H9 (cell line): ENCODE results near the gene RPS15. TPM values are rescaled to one million over a fixed set of nuclear protein-coding genes. Genes with fewer than 3 reads are reported as not detected.

Experiments used
- DNase-seq: peaks from one replicate; pipeline ENCODE4 v3.0.0-alpha.2; 2017
- H2AFZ ChIP-seq: one replicate; pipeline ENCODE4 v1.6.1; 2013; ENCODE audit warnings: mild to moderate bottlenecking, low read length, control low read depth, moderate library complexity
- H2AK5ac ChIP-seq: 2 replicates; pipeline ENCODE4 v1.6.1; 2013; ENCODE audit warnings: low read length, control low read depth, mixed read lengths; ENCODE audit not compliant: insufficient read length
- H2BK120ac ChIP-seq: one replicate; pipeline ENCODE4 v1.6.1; 2013; ENCODE audit warnings: low read depth, mild to moderate bottlenecking, low read length, control low read depth, inconsistent platforms; ENCODE audit not compliant: poor library complexity, severe bottlenecking
- H2BK12ac ChIP-seq: 2 replicates; pipeline ENCODE4 v1.6.1; 2013; ENCODE audit warnings: low read length, control low read depth, mixed read lengths, low read depth; ENCODE audit not compliant: insufficient read length
- H2BK15ac ChIP-seq: 2 replicates; pipeline ENCODE4 v1.6.1; 2013; ENCODE audit warnings: low read depth, low read length, control low read depth
- H2BK20ac ChIP-seq: one replicate; pipeline ENCODE4 v1.6.1; 2013; ENCODE audit warnings: low read depth, mild to moderate bottlenecking, low read length, control low read depth, inconsistent platforms; ENCODE audit not compliant: poor library complexity, severe bottlenecking
- H2BK5ac ChIP-seq: 2 replicates; pipeline ENCODE4 v1.6.1; 2013; ENCODE audit warnings: low read length, control low read depth, mixed read lengths; ENCODE audit not compliant: insufficient read length
- H3K14ac ChIP-seq: 2 replicates; pipeline ENCODE4 v1.6.1; 2013; ENCODE audit warnings: low read length, control low read depth; ENCODE audit not compliant: insufficient read depth
- H3K18ac ChIP-seq: 2 replicates; pipeline ENCODE4 v1.6.1; 2013; ENCODE audit warnings: low read depth, mild to moderate bottlenecking, mixed read lengths, low read length, control low read depth; ENCODE audit not compliant: insufficient read length
- H3K23ac ChIP-seq: 2 replicates; pipeline ENCODE4 v1.6.1; 2013; ENCODE audit warnings: low read length, control low read depth, mixed read lengths, low read depth; ENCODE audit not compliant: insufficient read length
- H3K23me2 ChIP-seq: 2 replicates; pipeline ENCODE4 v1.6.1; 2013; ENCODE audit warnings: low read depth, mild to moderate bottlenecking, mixed read lengths, low read length, control low read depth; ENCODE audit not compliant: insufficient read length, poor library complexity, severe bottlenecking
- H3K27ac ChIP-seq: 2 replicates; pipeline ENCODE4 v1.5.1; 2013; ENCODE audit warnings: low read length, control low read depth, mixed read lengths, low read depth; ENCODE audit not compliant: insufficient read length
- H3K27me3 ChIP-seq: 2 replicates; pipeline ENCODE4 v1.6.1; 2013; ENCODE audit warnings: low read length, control low read depth, inconsistent platforms; ENCODE audit not compliant: insufficient read depth
- H3K4ac ChIP-seq: 2 replicates; pipeline ENCODE4 v1.6.1; 2013; ENCODE audit warnings: low read depth, mild to moderate bottlenecking, control low read depth, inconsistent platforms, low read length, moderate library complexity
- H3K4me1 ChIP-seq: 2 replicates; pipeline ENCODE4 v1.6.1; 2013; ENCODE audit warnings: low read length, control low read depth, inconsistent platforms; ENCODE audit not compliant: insufficient read depth
- H3K4me2 ChIP-seq: 2 replicates; pipeline ENCODE4 v1.6.1; 2013; ENCODE audit warnings: low read length, control low read depth, mixed read lengths; ENCODE audit not compliant: insufficient read length, insufficient read depth
- H3K56ac ChIP-seq: 2 replicates; pipeline ENCODE4 v1.6.1; 2013; ENCODE audit warnings: low read depth, mild to moderate bottlenecking, mixed read lengths, low read length, control low read depth; ENCODE audit not compliant: insufficient read length
- H3K79me1 ChIP-seq: 2 replicates; pipeline ENCODE4 v1.6.1; 2013; ENCODE audit warnings: low read depth, mild to moderate bottlenecking, moderate library complexity, low read length, control low read depth, inconsistent platforms; ENCODE audit not compliant: insufficient read depth, poor library complexity, severe bottlenecking
- H3K79me2 ChIP-seq: 2 replicates; pipeline ENCODE4 v1.6.1; 2013; ENCODE audit warnings: low read length, control low read depth, inconsistent platforms; ENCODE audit not compliant: insufficient read depth
- H3K9ac ChIP-seq: 2 replicates; pipeline ENCODE4 v1.6.1; 2013; ENCODE audit warnings: low read length, control low read depth, mixed read lengths; ENCODE audit not compliant: insufficient read length; ENCODE audit errors: extremely low read depth
- H3K9me3 ChIP-seq: one replicate; pipeline ENCODE4 v1.6.1; 2013; ENCODE audit warnings: low read depth, low read length, inconsistent platforms; ENCODE audit not compliant: control insufficient read depth
- H3T11ph ChIP-seq: one replicate; pipeline ENCODE4 v1.6.1; 2013; ENCODE audit warnings: mild to moderate bottlenecking, low read length, control low read depth, inconsistent platforms
- H4K20me1 ChIP-seq: one replicate; pipeline ENCODE4 v1.6.1; 2013; ENCODE audit not compliant: control insufficient read depth, insufficient read length, insufficient read depth
- H4K5ac ChIP-seq: 2 replicates; pipeline ENCODE4 v1.6.1; 2013; ENCODE audit warnings: low read depth, mild to moderate bottlenecking, mixed read lengths, low read length, control low read depth; ENCODE audit not compliant: insufficient read length
- H4K8ac ChIP-seq: replicated peaks from 2 replicates; pipeline ENCODE4 v1.6.1; 2013; ENCODE audit warnings: low read length, control low read depth, mixed read lengths, low read depth; ENCODE audit not compliant: insufficient read length
- H4K91ac ChIP-seq: 2 replicates; pipeline ENCODE4 v1.6.1; 2013; ENCODE audit warnings: low read depth, mild to moderate bottlenecking, moderate library complexity, mixed read lengths, low read length, control low read depth; ENCODE audit not compliant: insufficient read length
- H3K27ac Mint-ChIP-seq, 3 experiments: 2 replicates in 2 of 3; 3 replicates in 1 of 3; pipeline ENCODE4 v1.8.0; 2020 to 2021; ENCODE audit warnings: mixed read lengths in 3 of 3, mild to moderate bottlenecking in 1 of 3, moderate library complexity in 1 of 3
- H3K27me3 Mint-ChIP-seq: 2 replicates; pipeline ENCODE4 v1.8.0; 2021; ENCODE audit warnings: low read depth, mild to moderate bottlenecking, moderate library complexity, mixed read lengths
- H3K36me3 Mint-ChIP-seq, 3 experiments: 2 replicates in 2 of 3; 3 replicates in 1 of 3; pipeline ENCODE4 v1.8.0; 2020 to 2021; ENCODE audit warnings: low read depth in 3 of 3, mixed read lengths in 3 of 3; ENCODE audit not compliant: insufficient read depth in 1 of 3
- H3K4me1 Mint-ChIP-seq, 2 experiments: 2 replicates each; pipeline ENCODE4 v1.8.0; 2020; ENCODE audit warnings: mixed read lengths in 2 of 2
- H3K4me3 Mint-ChIP-seq, 2 experiments: 2 replicates in 1 of 2; 3 replicates in 1 of 2; pipeline ENCODE4 v1.8.0; 2020 to 2021; ENCODE audit warnings: mild to moderate bottlenecking in 2 of 2, mixed read lengths in 2 of 2, moderate library complexity in 1 of 2
- H3K9me3 Mint-ChIP-seq, 2 experiments: 2 replicates in 1 of 2; 3 replicates in 1 of 2; pipeline ENCODE4 v1.8.0; 2020; ENCODE audit warnings: mild to moderate bottlenecking in 2 of 2, mixed read lengths in 2 of 2, moderate library complexity in 1 of 2
- CTCF ChIP-seq: fragments of 200-600 bp; sonication (generic); conservative IDR thresholded peaks from 3 replicates; pipeline ENCODE4 v1.8.0; 2021; ENCODE audit warnings: antibody characterized with exemption, mild to moderate bottlenecking
- WGBS: extraction: QIAGEN DNeasy Blood & Tissue Kit; methylation state at CpG from one replicate; pipeline ENCODE4 v1.1.7; 2013; ENCODE audit warnings: missing lambda C conversion rate, low lambda C conversion rate, mixed read lengths; ENCODE audit not compliant: insufficient read length; ENCODE audit errors: extremely low coverage; 5-methylcytosine and 5-hydroxymethylcytosine counted together
- total RNA-seq: library from RNA; stranded (reverse); gene quantifications from 2 replicates; pipeline ENCODE4 v1.2.1, GENCODE V29; 2021

Gene RPS15
- total RNA-seq, 1 experiment from 2014 or later = 1,628 TPM

DNA sequence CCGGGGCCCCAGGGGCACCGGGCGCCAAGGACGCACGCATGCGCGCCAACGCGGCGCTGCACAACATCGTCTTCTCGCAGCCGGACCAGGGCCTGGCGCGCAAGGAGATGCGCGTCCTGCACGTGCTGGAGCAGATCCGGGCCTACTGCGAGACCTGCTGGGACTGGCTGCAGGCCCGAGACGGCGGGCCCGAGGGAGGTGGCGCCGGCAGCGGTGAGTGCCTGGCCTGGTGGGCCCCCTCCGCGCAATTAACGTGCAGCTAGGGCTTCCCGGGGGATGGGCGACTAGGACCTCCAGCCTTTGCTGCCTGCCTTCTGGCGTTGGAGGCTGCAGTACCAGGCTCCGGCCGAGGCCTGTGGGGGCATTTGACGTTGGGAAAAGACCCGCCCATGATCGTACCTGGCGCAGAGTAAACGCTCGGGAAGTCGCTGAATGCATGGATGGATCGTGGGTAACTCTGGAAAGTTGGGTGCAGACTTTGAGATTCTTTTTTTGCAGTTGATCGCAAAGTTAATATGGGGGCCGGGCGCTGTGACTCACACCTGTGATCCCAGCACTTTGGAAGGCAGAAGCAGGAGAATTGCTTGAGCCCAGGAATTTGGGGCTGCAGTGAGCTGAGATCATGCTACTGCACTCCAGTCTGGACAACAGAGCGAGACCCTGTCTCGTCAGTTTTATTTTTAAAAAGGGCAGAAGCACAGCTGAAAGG lies 19.0 kb downstream of the RPS15 start:
- no peak overlapping the region for H3K27ac ChIP-seq
- peaks cover 8% of the 10 kb centered on the region for H3K23me2 ChIP-seq
- Mint-ChIP-seq H3K27me3 (peaks cover 67% of the 10 kb centered on the region), H3K36me3 (peaks cover 0 to 13% (median 5%) of the 10 kb centered on the region in 3 experiments; a peak in 2 of 7 replicates), H3K4me3 (no peak overlapping the region), H3K4me1 (peaks cover 7 to 19% of the 10 kb centered on the region in 2 experiments), H3K27ac (no peak overlapping the region), H3K9me3 (no peaks in the 10 kb centered on the region)
- H4K8ac ChIP-seq = no peak overlapping the region
- H2BK5ac ChIP-seq = no peak overlapping the region
- no peak overlapping the region for H2BK120ac ChIP-seq
- no peak overlapping the region for H2AK5ac ChIP-seq
- WGBS = no CpG with 5 or more reads among the region's 48 CpGs
- DNase-seq = peak; percentile 76
- H2AFZ ChIP-seq = no peak overlapping the region
- no peak overlapping the region for H3K18ac ChIP-seq
- H2BK20ac ChIP-seq = no peak overlapping the region
- no peak overlapping the region; the same call in 1 of the 2 replicates for H3K14ac ChIP-seq
- H3K56ac ChIP-seq = no peak overlapping the region
- H3K23ac ChIP-seq = no peak overlapping the region
- peak; percentile 42; the same call in 1 of the 3 replicates for TF ChIP-seq CTCF
- H3K4me2 ChIP-seq = no peak overlapping the region
- no peak overlapping the region for H3K9ac ChIP-seq
- no peak overlapping the region for H4K91ac ChIP-seq
- H3K4me1 ChIP-seq = no peaks in the 10 kb centered on the region; the same call in 1 of the 2 replicates
- no peak overlapping the region for H3T11ph ChIP-seq
- no peak overlapping the region for H4K5ac ChIP-seq
- H3K27me3 ChIP-seq = no peaks in the 10 kb centered on the region; the same call in 1 of the 2 replicates
- no peaks in the 10 kb centered on the region for H3K9me3 ChIP-seq
- H3K79me2 ChIP-seq = no peaks in the 10 kb centered on the region
- H4K20me1 ChIP-seq = no peaks in the 10 kb centered on the region
- H2BK15ac ChIP-seq = no peak overlapping the region
- H2BK12ac ChIP-seq = no peak overlapping the region
- H3K4ac ChIP-seq = no peak overlapping the region
- no peaks in the 10 kb centered on the region for H3K79me1 ChIP-seq
